ENCODE data around the gene ZNF638.
"Not testable (repeated sequence)": the region's sequence is repeated elsewhere in the genome, so short reads cannot be mapped to it uniquely, and the experiment has no call there.

The ZNF638 gene

GRCh38 chr2:71323386-71323785, 8.2 kb upstream of the ZNF638 start:
- FAIRE-seq: no peak
- TF ChIP-seq, protein P1, sequence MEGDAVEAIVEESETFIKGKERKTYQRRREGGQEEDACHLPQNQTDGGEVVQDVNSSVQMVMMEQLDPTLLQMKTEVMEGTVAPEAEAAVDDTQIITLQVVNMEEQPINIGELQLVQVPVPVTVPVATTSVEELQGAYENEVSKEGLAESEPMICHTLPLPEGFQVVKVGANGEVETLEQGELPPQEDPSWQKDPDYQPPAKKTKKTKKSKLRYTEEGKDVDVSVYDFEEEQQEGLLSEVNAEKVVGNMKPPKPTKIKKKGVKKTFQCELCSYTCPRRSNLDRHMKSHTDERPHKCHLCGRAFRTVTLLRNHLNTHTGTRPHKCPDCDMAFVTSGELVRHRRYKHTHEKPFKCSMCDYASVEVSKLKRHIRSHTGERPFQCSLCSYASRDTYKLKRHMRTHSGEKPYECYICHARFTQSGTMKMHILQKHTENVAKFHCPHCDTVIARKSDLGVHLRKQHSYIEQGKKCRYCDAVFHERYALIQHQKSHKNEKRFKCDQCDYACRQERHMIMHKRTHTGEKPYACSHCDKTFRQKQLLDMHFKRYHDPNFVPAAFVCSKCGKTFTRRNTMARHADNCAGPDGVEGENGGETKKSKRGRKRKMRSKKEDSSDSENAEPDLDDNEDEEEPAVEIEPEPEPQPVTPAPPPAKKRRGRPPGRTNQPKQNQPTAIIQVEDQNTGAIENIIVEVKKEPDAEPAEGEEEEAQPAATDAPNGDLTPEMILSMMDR (IDR thresholded peaks at IDR 0.05; ENCODE audit: insufficient read depth, missing control alignments): no peak
- no peak for DNase-seq (ENCODE audit: insufficient read length, low spot score)

GRCh38 chr2:71326968-71327367, 4.6 kb upstream of the ZNF638 start:
- TF ChIP-seq, protein P1 (IDR thresholded peaks at IDR 0.05; ENCODE audit: insufficient read depth, missing control alignments): no peak
- no peak for FAIRE-seq
- no peak for DNase-seq (ENCODE audit: insufficient read length, low spot score)

- FAIRE-seq: no peak
- no peak for DNase-seq (ENCODE audit: insufficient read length, low spot score)
- TF ChIP-seq, protein P1 (IDR thresholded peaks at IDR 0.05; ENCODE audit: insufficient read depth, missing control alignments): no peak
These were observed 3.7 kb upstream of the ZNF638 start for GRCh38 chr2:71327916-71328315.

GRCh38 chr2:71330155-71330554, 1.4 kb upstream of the ZNF638 start:
- DNase-seq (ENCODE audit: insufficient read length, low spot score) (no peak), FAIRE-seq (no peak)
- TF ChIP-seq, protein P1 (IDR thresholded peaks at IDR 0.05; ENCODE audit: insufficient read depth, missing control alignments): no peak

- DNase-seq (ENCODE audit: insufficient read length, low spot score) (no peak), FAIRE-seq (no peak)
- TF ChIP-seq, protein P1 (IDR thresholded peaks at IDR 0.05; ENCODE audit: insufficient read depth, missing control alignments): no peak
These were observed 824 bp upstream of the ZNF638 start for GRCh38 chr2:71330585-71331330.

DNA sequence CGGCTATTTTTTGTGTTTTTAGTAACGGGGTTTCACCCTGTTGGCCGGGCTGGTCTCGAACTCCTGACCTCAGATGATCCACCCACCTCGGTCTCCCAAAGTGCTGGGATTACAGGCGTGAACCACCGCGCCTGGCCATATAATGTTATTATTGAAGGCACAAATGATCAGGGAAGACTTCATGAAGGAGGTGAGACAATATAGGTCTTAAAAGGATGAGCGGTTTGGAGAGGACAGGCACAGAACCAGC, 326 bp upstream of the ZNF638 start:
- not testable (repeated sequence) for DNase-seq (ENCODE audit: insufficient read length, low spot score); FAIRE-seq

DNA sequence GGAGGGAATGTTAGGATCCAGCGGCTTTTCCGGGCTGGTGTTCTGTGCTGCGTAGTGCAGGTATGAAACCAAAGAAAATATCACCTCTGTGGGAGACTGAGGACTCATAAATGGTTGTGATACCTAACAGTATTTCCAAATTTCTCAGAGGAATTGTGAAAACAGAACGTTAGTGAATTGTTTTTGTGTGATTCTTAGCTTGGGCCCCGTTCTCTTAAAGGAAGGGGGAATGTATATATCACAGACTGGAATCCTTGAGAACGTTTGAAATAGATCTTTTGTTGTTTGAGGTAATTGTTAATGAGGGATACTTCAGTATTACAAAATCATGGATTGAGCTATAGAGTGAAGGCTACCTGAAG, 834 bp downstream of the ZNF638 start:
- DNase-seq (ENCODE audit: insufficient read length, low spot score) (no peak), FAIRE-seq (no peak)
- TF ChIP-seq, protein P1 (IDR thresholded peaks at IDR 0.05; ENCODE audit: insufficient read depth, missing control alignments): no peak

DNA sequence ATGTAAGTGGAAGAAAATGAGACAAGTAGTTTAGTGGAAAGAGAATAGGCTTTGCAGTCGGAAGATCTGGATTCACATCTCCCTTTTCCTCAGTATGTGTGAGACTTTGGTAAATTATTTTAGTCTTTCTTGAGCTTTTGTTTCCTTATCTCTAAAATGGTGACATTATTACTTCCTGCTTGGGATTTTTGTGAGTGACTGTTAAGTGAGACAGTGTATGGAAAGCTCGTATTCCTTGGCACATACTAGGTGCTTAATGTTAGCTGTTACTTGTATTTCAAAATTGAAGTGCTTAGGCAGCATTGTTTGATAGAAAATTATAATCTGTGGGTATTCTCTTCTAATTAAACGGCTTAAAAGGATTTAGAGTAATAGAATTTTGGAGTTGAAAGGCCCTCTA, 2.0 kb downstream of the ZNF638 start:
- no peak for FAIRE-seq
- TF ChIP-seq, protein P1 (IDR thresholded peaks at IDR 0.05; ENCODE audit: insufficient read depth, missing control alignments): no peak

More for the DNA sequence above, 2.0 kb downstream of the ZNF638 start:
- DNase-seq (ENCODE audit: insufficient read length, low spot score): no peak
